ENCODE measurements around the gene TMUB1. TPM values are rescaled to one million over a fixed set of nuclear protein-coding genes. Genes with fewer than 3 reads are reported as not detected.

The TMUB1 gene
- total and polyA plus RNA-seq, 2 donors (not counting 1 experiment from before 2014, with no cell fraction given): 49.2 to 102 TPM

- H4K20me1 ChIP-seq (ENCODE audit: control insufficient read depth, insufficient read depth, low read length, poor library complexity, severe bottlenecking): peaks cover 26% of the 10 kb centered on the region
- H3K27ac ChIP-seq (ENCODE audit: low read length in 2 of 2): peak overlapping the region; percentile 55 to 92
- CTCF ChIA-PET: interaction anchor here (0.9 to 1.6 kb wide), 2 partner anchors 23 to 43 kb away, joined by 4 to 6 read pairs; no protein-coding TSS in a partner anchor
- peaks cover 0 to 3% of the 10 kb centered on the region in 2 experiments for H3K36me3 ChIP-seq (replicated peaks in 1 of 2; ENCODE audit: control extremely low read depth in 1 of 2, control insufficient read depth in 1 of 2, extremely low read depth in 1 of 2, insufficient read depth in 2 of 2, low read length in 1 of 2)
- H2AFZ ChIP-seq (ENCODE audit: insufficient read depth, low read depth, low read length, poor library complexity, severe bottlenecking): peak overlapping the region; percentile 92
- Mint-ChIP-seq H3K4me3 (peak overlapping the region; percentile 87), H3K27ac (peak overlapping the region; percentile 41), H3K9me3 (ENCODE audit: insufficient read depth) (no peaks in the 10 kb centered on the region), H3K27me3 (peaks cover 13% of the 10 kb centered on the region), H3K4me1 (peaks cover 55% of the 10 kb centered on the region)
- 77% methylated on average over 47 of the region's 64 CpGs for WGBS (ENCODE audit: insufficient coverage)
- ATAC-seq (ENCODE audit: low read depth) (no peak), DNase-seq (no peak)
- POLR2A ChIA-PET: interaction anchor here (0.6 to 1.2 kb wide), 2 partner anchors 53 to 68 kb away, joined by 4 to 8 read pairs; partner anchors contain the start of gene ABCB8
- H3K4me1 ChIP-seq (ENCODE audit: control insufficient read depth in 2 of 2, insufficient read depth in 2 of 2, low read length in 2 of 2): peaks cover 45 to 56% of the 10 kb centered on the region in 2 donors
- H3K9ac ChIP-seq (ENCODE audit: low read length): peak overlapping the region; percentile 85
- H3K4me2 ChIP-seq (replicated peaks; ENCODE audit: low read depth, low read length, poor library complexity, severe bottlenecking): peak overlapping the region; percentile 95
- H3K4me3 ChIP-seq (ENCODE audit: control extremely low read depth in 1 of 5, extremely low read depth in 1 of 5, insufficient read depth in 1 of 5, low read depth in 2 of 5, low read length in 4 of 5): peak overlapping the region in 4 of 5 experiments; percentile 79 to 92 (median 90)
- H3K27me3 ChIP-seq (replicated peaks in 1 of 4; ENCODE audit: control extremely low read depth in 1 of 4, control insufficient read depth in 3 of 4, insufficient read depth in 4 of 4, low read length in 3 of 4): peaks cover 0 to 24% (median 10%) of the 10 kb centered on the region in 4 experiments
- peaks cover 39% of the 10 kb centered on the region for H3K79me2 ChIP-seq (ENCODE audit: control insufficient read depth, insufficient read depth, low read length)
- intact Hi-C loops (cut with micrococcal nuclease): loop anchor here (5.0 to 10.0 kb wide), 6 partner anchors 104 to 1309 kb away; partner anchors contain the start of genes KCNH2, NUB1, ZNF467 and ZNF862
- no peak for TF ChIP-seq EZH2 (IDR thresholded peaks at IDR 0.05; ENCODE audit: borderline replicate concordance, insufficient read depth, low read depth, low read length, poor library complexity, severe bottlenecking)
- H3K9me3 ChIP-seq (ENCODE audit: control extremely low read depth in 1 of 3, control insufficient read depth in 2 of 3, insufficient read depth in 1 of 3, low read length in 2 of 3): no peaks in the 10 kb centered on the region
Measured at GRCh38 chr7:151081170-151082101, 1.9 kb downstream of the TMUB1 start.

- Mint-ChIP-seq H3K4me1 (peaks cover 52% of the 10 kb centered on the region), H3K27ac (peak within 1 kb of the TSS; percentile 88), H3K27me3 (peaks cover 11% of the 10 kb centered on the region), H3K9me3 (ENCODE audit: insufficient read depth) (no peaks in the 10 kb centered on the region), H3K4me3 (peak within 1 kb of the TSS; percentile 87)
- H3K9ac ChIP-seq (ENCODE audit: low read length): peak within 1 kb of the TSS; percentile 85
- peak within 1 kb of the TSS; percentile 58 to 92 (median 89) for H3K4me3 ChIP-seq (ENCODE audit: control extremely low read depth in 1 of 5, extremely low read depth in 1 of 5, insufficient read depth in 1 of 5, low read depth in 2 of 5, low read length in 4 of 5)
- peaks cover 0 to 10% of the 10 kb centered on the region in 2 experiments for H3K36me3 ChIP-seq (replicated peaks in 1 of 2; ENCODE audit: control extremely low read depth in 1 of 2, control insufficient read depth in 1 of 2, extremely low read depth in 1 of 2, insufficient read depth in 2 of 2, low read length in 1 of 2)
- ATAC-seq (ENCODE audit: low read depth): peak; percentile 82
- no peak for TF ChIP-seq EZH2 (IDR thresholded peaks at IDR 0.05; ENCODE audit: borderline replicate concordance, insufficient read depth, low read depth, low read length, poor library complexity, severe bottlenecking)
- TF ChIP-seq, protein P1, sequence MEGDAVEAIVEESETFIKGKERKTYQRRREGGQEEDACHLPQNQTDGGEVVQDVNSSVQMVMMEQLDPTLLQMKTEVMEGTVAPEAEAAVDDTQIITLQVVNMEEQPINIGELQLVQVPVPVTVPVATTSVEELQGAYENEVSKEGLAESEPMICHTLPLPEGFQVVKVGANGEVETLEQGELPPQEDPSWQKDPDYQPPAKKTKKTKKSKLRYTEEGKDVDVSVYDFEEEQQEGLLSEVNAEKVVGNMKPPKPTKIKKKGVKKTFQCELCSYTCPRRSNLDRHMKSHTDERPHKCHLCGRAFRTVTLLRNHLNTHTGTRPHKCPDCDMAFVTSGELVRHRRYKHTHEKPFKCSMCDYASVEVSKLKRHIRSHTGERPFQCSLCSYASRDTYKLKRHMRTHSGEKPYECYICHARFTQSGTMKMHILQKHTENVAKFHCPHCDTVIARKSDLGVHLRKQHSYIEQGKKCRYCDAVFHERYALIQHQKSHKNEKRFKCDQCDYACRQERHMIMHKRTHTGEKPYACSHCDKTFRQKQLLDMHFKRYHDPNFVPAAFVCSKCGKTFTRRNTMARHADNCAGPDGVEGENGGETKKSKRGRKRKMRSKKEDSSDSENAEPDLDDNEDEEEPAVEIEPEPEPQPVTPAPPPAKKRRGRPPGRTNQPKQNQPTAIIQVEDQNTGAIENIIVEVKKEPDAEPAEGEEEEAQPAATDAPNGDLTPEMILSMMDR (IDR thresholded peaks at IDR 0.05): no peak
- no peaks in the 10 kb centered on the region for H3K9me3 ChIP-seq (ENCODE audit: control extremely low read depth in 1 of 3, control insufficient read depth in 2 of 3, insufficient read depth in 1 of 3, low read length in 2 of 3)
- H3K4me2 ChIP-seq (replicated peaks; ENCODE audit: low read depth, low read length, poor library complexity, severe bottlenecking): peak within 1 kb of the TSS; percentile 95
- peak within 1 kb of the TSS; percentile 68 to 92 for H3K27ac ChIP-seq (ENCODE audit: low read length in 2 of 2)
- H2AFZ ChIP-seq (ENCODE audit: insufficient read depth, low read depth, low read length, poor library complexity, severe bottlenecking): peak within 1 kb of the TSS; percentile 92
- H3K27me3 ChIP-seq (replicated peaks in 1 of 4; ENCODE audit: control extremely low read depth in 1 of 4, control insufficient read depth in 3 of 4, insufficient read depth in 4 of 4, low read length in 3 of 4): peaks cover 0 to 20% (median 8%) of the 10 kb centered on the region in 4 experiments
- intact Hi-C loops (cut with micrococcal nuclease): loop anchor here (1.0 to 10.0 kb wide), 7 partner anchors 21 to 1308 kb away; partner anchors contain the start of genes KCNH2, NUB1, SLC4A2 and ZNF467
- peak; percentile 90 for DNase-seq
- H3K79me2 ChIP-seq (ENCODE audit: control insufficient read depth, insufficient read depth, low read length): peaks cover 39% of the 10 kb centered on the region
- ChIA-PET CTCF (interaction anchor here (0.9 to 1.6 kb wide), 2 partner anchors 22 to 44 kb away, joined by 4 to 6 read pairs; no protein-coding TSS in a partner anchor), POLR2A (interaction anchor here (1.2 kb wide), 1 partner anchor 52 kb away, joined by 8 read pairs; the partner anchor contains the start of gene ABCB8)
- H3K4me1 ChIP-seq (ENCODE audit: control insufficient read depth in 2 of 2, insufficient read depth in 2 of 2, low read length in 2 of 2): peaks cover 42 to 52% of the 10 kb centered on the region in 2 donors
- WGBS (ENCODE audit: insufficient coverage): 3% methylated on average over 65 of the region's 66 CpGs
- H4K20me1 ChIP-seq (ENCODE audit: control insufficient read depth, insufficient read depth, low read length, poor library complexity, severe bottlenecking): peaks cover 26% of the 10 kb centered on the region
Measured at GRCh38 chr7:151080522-151081169, 2.6 kb downstream of the TMUB1 start, which contains the start of gene FASTK. FASTK (minus strand) TSS chr7:151080809; CDS start chr7:151080766, 43 bp downstream.

All from B cell (primary cell).